NB4 (cell line): Measurements from ENCODE around the gene DPH3.

ENCODE experiments used
- MAX ChIP-seq: IDR thresholded peaks from 2 replicates; pipeline ENCODE4 v1.6.1; 2011; ENCODE audit warnings: low read depth, low read length
- MYC ChIP-seq: IDR thresholded peaks from 2 replicates; pipeline ENCODE4 v1.6.1; 2011; ENCODE audit warnings: low read depth, low read length
- POLR2A ChIP-seq: IDR thresholded peaks from 2 replicates; pipeline ENCODE4 v1.6.1; 2011; ENCODE audit warnings: mild to moderate bottlenecking; ENCODE audit not compliant: insufficient read length; ENCODE audit errors: extremely low read depth
- TF ChIP-seq, protein P1 (sequence below): IDR thresholded peaks from one replicate; pipeline ENCODE4 v1.5.1; 2012; ENCODE audit warnings: low read depth, low read length

DNA sequence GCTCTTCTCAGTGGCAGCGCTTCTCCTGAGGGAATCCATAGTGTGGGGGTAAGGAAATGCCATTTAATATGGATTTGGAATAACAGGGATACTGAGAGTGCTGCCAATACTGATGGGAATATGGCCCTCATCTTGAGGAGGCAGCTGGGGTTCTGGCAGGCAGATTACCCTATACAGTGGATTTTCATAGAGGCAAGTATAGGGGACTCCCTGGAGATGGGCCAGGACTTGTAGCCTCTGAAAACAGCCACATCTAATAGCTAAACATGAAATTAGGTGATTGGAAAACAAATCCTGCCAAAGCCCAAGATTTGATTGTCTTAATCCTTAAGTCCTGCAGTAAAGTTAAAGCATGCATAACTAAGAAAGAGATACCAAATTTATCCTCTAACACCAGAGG, 30.9 kb downstream of the DPH3 start:
- TF ChIP-seq, protein P1, sequence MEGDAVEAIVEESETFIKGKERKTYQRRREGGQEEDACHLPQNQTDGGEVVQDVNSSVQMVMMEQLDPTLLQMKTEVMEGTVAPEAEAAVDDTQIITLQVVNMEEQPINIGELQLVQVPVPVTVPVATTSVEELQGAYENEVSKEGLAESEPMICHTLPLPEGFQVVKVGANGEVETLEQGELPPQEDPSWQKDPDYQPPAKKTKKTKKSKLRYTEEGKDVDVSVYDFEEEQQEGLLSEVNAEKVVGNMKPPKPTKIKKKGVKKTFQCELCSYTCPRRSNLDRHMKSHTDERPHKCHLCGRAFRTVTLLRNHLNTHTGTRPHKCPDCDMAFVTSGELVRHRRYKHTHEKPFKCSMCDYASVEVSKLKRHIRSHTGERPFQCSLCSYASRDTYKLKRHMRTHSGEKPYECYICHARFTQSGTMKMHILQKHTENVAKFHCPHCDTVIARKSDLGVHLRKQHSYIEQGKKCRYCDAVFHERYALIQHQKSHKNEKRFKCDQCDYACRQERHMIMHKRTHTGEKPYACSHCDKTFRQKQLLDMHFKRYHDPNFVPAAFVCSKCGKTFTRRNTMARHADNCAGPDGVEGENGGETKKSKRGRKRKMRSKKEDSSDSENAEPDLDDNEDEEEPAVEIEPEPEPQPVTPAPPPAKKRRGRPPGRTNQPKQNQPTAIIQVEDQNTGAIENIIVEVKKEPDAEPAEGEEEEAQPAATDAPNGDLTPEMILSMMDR = no peak
- TF ChIP-seq POLR2A (no peak), MAX (no peak), MYC (no peak)
